Activated gamma-delta T cell (primary cell): ENCODE measurements around the gene ABHD1.
A peak's percentile ranks its signal among the peaks of the same experiment; 100 is the strongest.
"Not testable (repeated sequence)": the region's sequence is repeated elsewhere in the genome, so short reads cannot be mapped to it uniquely, and the experiment has no call there.

Experiments used
- DNase-seq: peaks from one replicate; lab custom pipeline; 2025; lab: John Stamatoyannopoulos, UW

ABHD1 gene

GRCh38 chr2:27109083-27109482 lies 14.5 kb upstream of the ABHD1 start:
- no peak for DNase-seq

GRCh38 chr2:27110603-27111352 lies 12.8 kb upstream of the ABHD1 start:
- DNase-seq = not testable (repeated sequence)

- not testable (repeated sequence) for DNase-seq
These were observed 12.1 kb upstream of the ABHD1 start for GRCh38 chr2:27111392-27112078.

- DNase-seq = no peak
These were observed 8.1 kb upstream of the ABHD1 start for GRCh38 chr2:27115519-27115918.

GRCh38 chr2:27117995-27118524 lies 5.6 kb upstream of the ABHD1 start:
- no peak for DNase-seq

GRCh38 chr2:27118525-27119329 lies 4.9 kb upstream of the ABHD1 start, which contains the start of gene CGREF1:
Gene CGREF1, minus strand, starts transcription at chr2:27119128. Its CDS starts 14,762 bp downstream, at chr2:27104366.
- DNase-seq = no peak

- DNase-seq = not testable (repeated sequence)
These were observed 4.3 kb upstream of the ABHD1 start for GRCh38 chr2:27119330-27119670.

- no peak for DNase-seq
These were observed 1.7 kb upstream of the ABHD1 start for GRCh38 chr2:27121906-27122305.

- no peak for DNase-seq
These were observed 824 bp upstream of the ABHD1 start for GRCh38 chr2:27122791-27123190.

- no peak for DNase-seq
These were observed 1.5 kb downstream of the ABHD1 start for GRCh38 chr2:27125104-27125503.

GRCh38 chr2:27126252-27126710 lies 2.7 kb downstream of the ABHD1 start:
- DNase-seq = no peak

GRCh38 chr2:27127883-27128667 lies 4.5 kb downstream of the ABHD1 start:
- DNase-seq = no peak

- DNase-seq = no peak
These were observed 5.3 kb downstream of the ABHD1 start for GRCh38 chr2:27128668-27129571.

- no peak for DNase-seq
These were observed 6.8 kb downstream of the ABHD1 start for GRCh38 chr2:27130396-27130795.

- no peak for DNase-seq
These were observed 7.8 kb downstream of the ABHD1 start for GRCh38 chr2:27131429-27131828.

GRCh38 chr2:27133195-27133875 lies 9.7 kb downstream of the ABHD1 start:
- no peak for DNase-seq

GRCh38 chr2:27133905-27134780 lies 10.5 kb downstream of the ABHD1 start, which contains the start of gene PREB:
Gene PREB, minus strand, starts transcription at chr2:27134636. Its CDS starts 215 bp downstream, at chr2:27134421.
- peak; percentile 96 for DNase-seq

- no peak for DNase-seq
These were observed 11.3 kb downstream of the ABHD1 start for GRCh38 chr2:27134781-27135477.
